GM12878 (cell line): ENCODE data around the gene ACYP1. TPM values are rescaled to one million over a fixed set of nuclear protein-coding genes. Genes with fewer than 3 reads are reported as not detected.

Source experiments
- ATAC-seq: fragments of 200-7000 bp; cut with Tn5 transposase; 3 replicates; pipeline ENCODE4 v1.9.1; 2020; ENCODE audit warnings: mild to moderate bottlenecking, moderate library complexity
- BruUV-seq: library from RNA; stranded (reverse); fragments of 400-500 nt; replicated peaks from 2 replicates; lab custom pipeline; 2021; lab: Mats Ljungman, UMichigan
- CTCF ChIA-PET: fragments of 300-600 bp; sonication (Branson Sonifier 250); formaldehyde crosslinking; extraction: SDS; loops from one replicate; lab custom pipeline; 2021; ENCODE audit warnings: inconsistent platforms; lab: Yijun Ruan, JAX
- POLR2A ChIA-PET: fragments of 350-600 bp; formaldehyde crosslinking; extraction: SDS; loops from one replicate; lab custom pipeline; 2021; ENCODE audit warnings: inconsistent platforms; lab: Charles Lee
- RAD21 ChIA-PET: fragments of 300-600 bp; sonication (Branson Sonifier 250); formaldehyde crosslinking; loops from one replicate; lab custom pipeline; 2023; ENCODE audit warnings: antibody characterized with exemption; ENCODE audit not compliant: unreplicated experiment; lab: Charles Lee
- SMC1A ChIA-PET: fragments of 300-600 bp; sonication (Branson Sonifier 250); formaldehyde crosslinking; loops from one replicate; lab custom pipeline; 2023; ENCODE audit not compliant: unreplicated experiment, uncharacterized antibody; lab: Charles Lee
- DNase-seq: peaks from one replicate; pipeline ENCODE4 v3.0.0-alpha.2; 2011; ENCODE audit warnings: low read depth, low spot score
- FAIRE-seq: peaks from 3 replicates; lab custom pipeline; 2011; peaks lifted over from hg19 to GRCh38; lab: Jason Lieb, UNC
- H2AFZ ChIP-seq: 2 replicates; pipeline ENCODE4 v1.6.0; 2011; ENCODE audit warnings: low read depth, low read length, control low read depth; ENCODE audit not compliant: control insufficient read depth
- H3K27ac ChIP-seq: 2 replicates; pipeline ENCODE4 v1.5.1; 2011; ENCODE audit warnings: control low read depth; ENCODE audit not compliant: control insufficient read depth, insufficient read depth
- H3K27me3 ChIP-seq, 2 experiments: replicated peaks in 1 of 2; 2 replicates each; pipeline versions ENCODE4 v1.6.0 to v1.6.1; 2011; ENCODE audit warnings: low read length in 1 of 2; ENCODE audit not compliant: control insufficient read depth in 2 of 2, insufficient read depth in 2 of 2
- H3K36me3 ChIP-seq, 2 experiments: 2 replicates each; pipeline ENCODE4 v1.5.1; 2011; ENCODE audit warnings: low read length in 1 of 2; ENCODE audit not compliant: control insufficient read depth in 2 of 2, insufficient read depth in 2 of 2
- H3K4me1 ChIP-seq: 2 replicates; pipeline ENCODE4 v1.6.1; 2011; ENCODE audit warnings: mild to moderate bottlenecking, low read length, moderate library complexity, mixed read lengths; ENCODE audit not compliant: control insufficient read depth, insufficient read depth
- H3K4me2 ChIP-seq: 2 replicates; pipeline ENCODE4 v1.6.0; 2011; ENCODE audit warnings: control low read depth; ENCODE audit not compliant: control insufficient read depth, insufficient read depth
- H3K4me3 ChIP-seq: fragments of 200-600 bp; sonication (generic); 2 replicates; pipeline ENCODE4 v1.5.1; 2016
- H3K79me2 ChIP-seq: 2 replicates; pipeline ENCODE4 v1.6.0; 2011; ENCODE audit warnings: low read length; ENCODE audit not compliant: control insufficient read depth, insufficient read depth
- H3K9ac ChIP-seq: 2 replicates; pipeline ENCODE4 v1.8.0; 2011; ENCODE audit warnings: low read length, control low read depth, mixed read lengths; ENCODE audit not compliant: control insufficient read depth, insufficient read depth
- H3K9me3 ChIP-seq: replicated peaks from 3 replicates; pipeline ENCODE4 v1.5.1; 2011; ENCODE audit warnings: mild to moderate bottlenecking, low read length; ENCODE audit not compliant: control insufficient read depth, insufficient read depth
- H4K20me1 ChIP-seq: 2 replicates; pipeline ENCODE4 v1.6.0; 2011; ENCODE audit not compliant: control insufficient read depth, insufficient read depth
- ATF3 ChIP-seq: IDR thresholded peaks from 2 replicates; pipeline ENCODE4 v1.6.1; 2011; ENCODE audit warnings: low read depth, mild to moderate bottlenecking, low read length, moderate library complexity, borderline replicate concordance; ENCODE audit errors: extremely low read depth
- BCL3 ChIP-seq: IDR thresholded peaks from 2 replicates; pipeline ENCODE4 v1.6.1; 2011; ENCODE audit warnings: borderline replicate concordance, low read depth, mild to moderate bottlenecking, moderate library complexity, low read length; ENCODE audit not compliant: insufficient read depth, poor library complexity, severe bottlenecking
- GATAD2B ChIP-seq: fragments of 450-650 bp; conservative IDR thresholded peaks from 2 replicates; pipeline ENCODE4 v1.6.1; 2017; ENCODE audit warnings: low read depth, mild to moderate bottlenecking, moderate library complexity
- MLLT1 ChIP-seq: fragments of 450-650 bp; IDR thresholded peaks from 2 replicates; pipeline ENCODE4 v1.6.1; 2016; ENCODE audit warnings: mild to moderate bottlenecking
- NKRF ChIP-seq: fragments of 450-650 bp; conservative IDR thresholded peaks from 2 replicates; pipeline ENCODE4 v1.6.1; 2017; ENCODE audit warnings: mild to moderate bottlenecking, moderate library complexity
- POLR2AphosphoS5 ChIP-seq: IDR thresholded peaks from 2 replicates; pipeline ENCODE4 v1.6.1; 2011; ENCODE audit warnings: mild to moderate bottlenecking, low read length, inconsistent platforms
- SMC3 ChIP-seq: IDR thresholded peaks from 2 replicates; pipeline ENCODE4 v1.6.1; 2011; ENCODE audit warnings: low read length, improper control_type of control experiment, borderline replicate concordance
- ZNF24 ChIP-seq: fragments of 450-650 bp; IDR thresholded peaks from 2 replicates; pipeline ENCODE4 v1.6.1; 2017; ENCODE audit warnings: antibody characterized with exemption, mild to moderate bottlenecking
- WGBS: methylation state at CpG from one replicate; pipeline ENCODE4 v1.1.6; 2016; ENCODE audit warnings: low lambda C conversion rate; ENCODE audit not compliant: insufficient replicate concordance, insufficient coverage; ENCODE audit errors: missing lambda C conversion rate; 5-methylcytosine and 5-hydroxymethylcytosine counted together
- in situ Hi-C: fragments of 300-500 bp; cut with MboI; formaldehyde crosslinking; loops from 9 replicates; pipeline ENCODE4 v1.14.3; 2018; ENCODE audit warnings: mixed read lengths
- intact Hi-C: fragments of 100-400 bp; cut with micrococcal nuclease; formaldehyde crosslinking; loops from one replicate; pipeline ENCODE4 v1.14.2; 2022; ENCODE audit not compliant: unreplicated experiment
- polyA plus RNA-seq, 11 experiments: library from polyadenylated mRNA; depleted of rRNA in 4 of 11; unstranded in 6 of 11; stranded (reverse) in 5 of 11; fragments of >200 nt; fragmentation: Nextera tagmentation in 4 of 11; fragmentation: Illumina TruSeq in 1 of 11; extraction: Ambion mirVana in 4 of 11; extraction: Trizol in 1 of 11; gene quantifications; 1 replicate in 1 of 11; 2 replicates in 10 of 11; pipeline versions ENCODE4 v1.2.1 to v1.2.3, GENCODE V29; 2011 to 2016; ENCODE audit warnings: inconsistent platforms in 2 of 11, missing spikeins in 2 of 11, low read depth in 1 of 11
- total RNA-seq, 4 experiments: library from RNA; depleted of rRNA in 3 of 4; stranded (reverse); fragments of >200 nt in 3 of 4; fragmentation: Illumina TruSeq in 1 of 4; extraction: Trizol in 1 of 4; gene quantifications; 2 replicates each; pipeline versions ENCODE4 v1.2.1 to v1.2.3, GENCODE V29; 2013 to 2021

ACYP1 gene
- total and polyA plus RNA-seq, 10 of the 15 experiments (the other 5 are each of a cell fraction or from before 2014, with no cell fraction given): 18.2 to 52.6 (median 43.5) TPM

GRCh38 chr14:75084513-75084912 lies 20.7 kb upstream of the ACYP1 start:
- H3K27me3 ChIP-seq: no peaks in the 10 kb centered on the region
- H3K4me1 ChIP-seq: no peaks in the 10 kb centered on the region
- no peak overlapping the region for H3K9ac ChIP-seq
- 100% methylated on average over 5 of the region's 5 CpGs for WGBS
- H3K36me3 ChIP-seq: peaks cover 4 to 34% of the 10 kb centered on the region in 2 experiments
- DNase-seq: no peak
- intact Hi-C loops (no loop called here), in situ Hi-C loops (no loop called here)
- H4K20me1 ChIP-seq: no peaks in the 10 kb centered on the region
- CTCF ChIA-PET: no interaction called here
- RAD21 ChIA-PET: no interaction called here
- no peak overlapping the region for H3K27ac ChIP-seq
- no peaks in the 10 kb centered on the region for H3K9me3 ChIP-seq
- no peaks in the 10 kb centered on the region for H3K79me2 ChIP-seq
- no peak overlapping the region for H3K4me3 ChIP-seq
- POLR2A ChIA-PET: no interaction called here
- no TSS peak for BruUV-seq
- no peak for TF ChIP-seq MLLT1
- TF ChIP-seq POLR2AphosphoS5: no peak
- no peak for TF ChIP-seq ATF3
- TF ChIP-seq, all 136 proteins: peak for 0
- FAIRE-seq (no peak), ATAC-seq (no peak)
- SMC1A ChIA-PET: no interaction called here
- Histone ChIP-seq H3K4me2 (no peak overlapping the region), H2AFZ (no peak overlapping the region)

GRCh38 chr14:75083271-75083670 lies 19.4 kb upstream of the ACYP1 start:
- in situ Hi-C loops: no loop called here
- H3K79me2 ChIP-seq: no peaks in the 10 kb centered on the region
- H3K9ac ChIP-seq: no peak overlapping the region
- no peaks in the 10 kb centered on the region for H3K4me1 ChIP-seq
- SMC1A ChIA-PET: interaction anchor here (1.1 to 1.6 kb wide), 2 partner anchors 20 to 223 kb away, joined by 3 to 4 read pairs; no protein-coding TSS in a partner anchor
- H3K27me3 ChIP-seq: no peaks in the 10 kb centered on the region
- DNase-seq (no peak), FAIRE-seq (no peak), ATAC-seq (no peak)
- no peak overlapping the region for H3K27ac ChIP-seq
- POLR2A ChIA-PET: interaction anchor here (1.1 kb wide), 1 partner anchor 14 kb away, joined by 3 read pairs; the partner anchor contains the start of gene ZC2HC1C
- no peaks in the 10 kb centered on the region for H3K9me3 ChIP-seq
- CTCF ChIA-PET: interaction anchor here (0.6 to 2.3 kb wide), 3 partner anchors 21 to 222 kb away, joined by 3 to 6 read pairs (median 3); no protein-coding TSS in a partner anchor
- RAD21 ChIA-PET: no interaction called here
- H4K20me1 ChIP-seq: no peaks in the 10 kb centered on the region
- intact Hi-C loops: no loop called here
- H3K4me2 ChIP-seq: no peak overlapping the region
- 94% methylated on average over 1 of the region's 1 CpG for WGBS
- H3K36me3 ChIP-seq: peaks cover 4 to 32% of the 10 kb centered on the region in 2 experiments
- H3K4me3 ChIP-seq: no peak overlapping the region
- H2AFZ ChIP-seq: no peak overlapping the region
- BruUV-seq: no TSS peak
- TF ChIP-seq ZNF24 (no peak), NKRF (no peak), GATAD2B (no peak), SMC3 (no peak), BCL3 (no peak)
